ENCODE results near the gene UNC5C.

- no peak for TF ChIP-seq CTCF (IDR thresholded peaks at IDR 0.05)
- TF ChIP-seq POLR2AphosphoS5 (IDR thresholded peaks at IDR 0.05): no peak
- no peak for TF ChIP-seq POLR2A (IDR thresholded peaks at IDR 0.05)
Observed at GRCh38 chr4:95529946-95530345, 18.8 kb downstream of the UNC5C start.

Measured in breast epithelium (tissue), 3 donors.